Measurements from ENCODE around the gene DCDC2C. TPM values are rescaled to one million over a fixed set of nuclear protein-coding genes. Genes with fewer than 3 reads are reported as not detected.

DCDC2C gene
- total and polyA plus RNA-seq, 2 experiments from 2014 or later, result 0.45 TPM; not detected in 1

DNA sequence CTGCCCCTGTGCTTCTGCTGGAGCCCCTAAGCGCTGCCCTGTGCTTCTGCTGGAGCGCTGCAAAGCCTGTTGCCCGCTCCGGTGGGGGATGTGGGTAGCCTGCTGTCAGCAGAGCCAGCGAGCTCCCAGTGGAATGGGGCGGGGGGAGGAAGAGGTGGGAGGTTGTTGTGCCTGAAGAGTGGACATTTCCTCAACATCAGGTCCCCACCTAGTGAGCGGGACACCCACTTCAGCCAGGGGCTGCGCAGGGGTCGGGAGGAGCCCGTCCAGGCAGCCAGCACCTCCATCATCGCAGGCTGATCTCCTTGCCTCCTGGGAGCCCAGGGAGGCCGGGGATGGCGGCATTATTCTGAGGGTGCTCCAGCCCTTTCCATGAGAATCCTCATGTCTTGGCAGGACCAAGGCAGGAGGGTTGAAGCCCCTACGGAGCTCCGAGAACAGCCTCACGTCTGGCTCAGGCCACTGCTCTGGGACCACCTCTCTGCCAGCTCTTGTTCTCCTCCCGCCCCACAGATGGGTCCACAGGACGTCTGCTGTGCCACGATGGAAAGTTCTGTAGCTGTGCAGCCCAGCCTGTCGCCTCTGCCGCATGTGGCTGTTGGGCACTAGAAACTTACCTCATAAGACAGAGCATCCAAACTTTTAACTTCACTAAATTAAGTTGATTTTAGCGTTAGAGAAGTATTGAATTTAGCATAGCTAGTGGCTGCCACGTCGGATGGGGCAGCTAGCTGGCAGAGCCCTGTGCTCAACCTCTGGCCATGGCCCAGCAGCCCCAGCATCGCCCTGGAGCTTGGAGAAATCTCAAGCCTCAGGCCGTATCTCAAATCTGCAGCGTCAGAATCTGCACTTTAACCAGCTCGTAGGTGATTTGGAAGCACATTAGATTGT, 47.3 kb upstream of the DCDC2C start:
- Histone ChIP-seq H2AFZ (no peak overlapping the region), H3K27ac (ENCODE audit: low read depth) (no peak overlapping the region), H3K4me3 (no peak overlapping the region), H4K20me1 (replicated peaks; ENCODE audit: insufficient read depth) (no peaks in the 10 kb centered on the region), H3K4me1 (ENCODE audit: insufficient read depth) (no peaks in the 10 kb centered on the region; the same call in 1 of the 2 replicates), H3K79me2 (replicated peaks; ENCODE audit: insufficient read depth) (no peaks in the 10 kb centered on the region), H3K36me3 (ENCODE audit: insufficient read depth) (no peaks in the 10 kb centered on the region), H3F3A (replicated peaks; ENCODE audit: low read depth) (0 out of 2 replicates have a peak, but pooled peaks cover 5% of the 10 kb centered on the region), H3K9me2 (ENCODE audit: insufficient read depth) (no peaks in the 10 kb centered on the region), H3K27me3 (ENCODE audit: insufficient read depth) (0 out of 2 replicates have a peak, but pooled peaks cover 4% of the 10 kb centered on the region), H3K4me2 (no peak overlapping the region)
- peaks cover 3% of the 10 kb centered on the region; the same call in 2 of the 3 replicates for H3K9me3 Mint-ChIP-seq
- H3K4me3 Mint-ChIP-seq, result no peak overlapping the region
- H3K27me3 Mint-ChIP-seq (ENCODE audit: insufficient read depth, low read depth, poor library complexity), result peaks cover 9% of the 10 kb centered on the region
- no peaks in the 10 kb centered on the region; the same call in 1 of the 3 replicates for H3K36me3 Mint-ChIP-seq (ENCODE audit: low read depth)
- ATAC-seq (no peak), DNase-seq (ENCODE audit: low spot score) (no peak)
- TF ChIP-seq ZNF114 (CRISPR knock-in tag; IDR thresholded peaks at IDR 0.05) (no peak), ZNF331 (CRISPR knock-in tag; IDR thresholded peaks at IDR 0.05; ENCODE audit: low read depth) (no peak), EZH2phosphoT487 (IDR thresholded peaks at IDR 0.05; ENCODE audit: unreplicated experiment) (no peak), POLR2AphosphoS5 (IDR thresholded peaks at IDR 0.05; ENCODE audit: low read depth) (no peak), CREB1 (CRISPR knock-in tag; IDR thresholded peaks at IDR 0.05; ENCODE audit: low read depth) (no peak), STAT1 (IDR thresholded peaks at IDR 0.05; ENCODE audit: unreplicated experiment) (no peak), EZH2 (IDR thresholded peaks at IDR 0.05; ENCODE audit: low read depth, unreplicated experiment) (no peak), JUNB (IDR thresholded peaks at IDR 0.05; ENCODE audit: unreplicated experiment) (no peak)
- TF ChIP-seq, protein P1, sequence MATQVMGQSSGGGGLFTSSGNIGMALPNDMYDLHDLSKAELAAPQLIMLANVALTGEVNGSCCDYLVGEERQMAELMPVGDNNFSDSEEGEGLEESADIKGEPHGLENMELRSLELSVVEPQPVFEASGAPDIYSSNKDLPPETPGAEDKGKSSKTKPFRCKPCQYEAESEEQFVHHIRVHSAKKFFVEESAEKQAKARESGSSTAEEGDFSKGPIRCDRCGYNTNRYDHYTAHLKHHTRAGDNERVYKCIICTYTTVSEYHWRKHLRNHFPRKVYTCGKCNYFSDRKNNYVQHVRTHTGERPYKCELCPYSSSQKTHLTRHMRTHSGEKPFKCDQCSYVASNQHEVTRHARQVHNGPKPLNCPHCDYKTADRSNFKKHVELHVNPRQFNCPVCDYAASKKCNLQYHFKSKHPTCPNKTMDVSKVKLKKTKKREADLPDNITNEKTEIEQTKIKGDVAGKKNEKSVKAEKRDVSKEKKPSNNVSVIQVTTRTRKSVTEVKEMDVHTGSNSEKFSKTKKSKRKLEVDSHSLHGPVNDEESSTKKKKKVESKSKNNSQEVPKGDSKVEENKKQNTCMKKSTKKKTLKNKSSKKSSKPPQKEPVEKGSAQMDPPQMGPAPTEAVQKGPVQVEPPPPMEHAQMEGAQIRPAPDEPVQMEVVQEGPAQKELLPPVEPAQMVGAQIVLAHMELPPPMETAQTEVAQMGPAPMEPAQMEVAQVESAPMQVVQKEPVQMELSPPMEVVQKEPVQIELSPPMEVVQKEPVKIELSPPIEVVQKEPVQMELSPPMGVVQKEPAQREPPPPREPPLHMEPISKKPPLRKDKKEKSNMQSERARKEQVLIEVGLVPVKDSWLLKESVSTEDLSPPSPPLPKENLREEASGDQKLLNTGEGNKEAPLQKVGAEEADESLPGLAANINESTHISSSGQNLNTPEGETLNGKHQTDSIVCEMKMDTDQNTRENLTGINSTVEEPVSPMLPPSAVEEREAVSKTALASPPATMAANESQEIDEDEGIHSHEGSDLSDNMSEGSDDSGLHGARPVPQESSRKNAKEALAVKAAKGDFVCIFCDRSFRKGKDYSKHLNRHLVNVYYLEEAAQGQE (IDR thresholded peaks at IDR 0.05; ENCODE audit: unreplicated experiment), result no peak
- TF ChIP-seq, protein P2, sequence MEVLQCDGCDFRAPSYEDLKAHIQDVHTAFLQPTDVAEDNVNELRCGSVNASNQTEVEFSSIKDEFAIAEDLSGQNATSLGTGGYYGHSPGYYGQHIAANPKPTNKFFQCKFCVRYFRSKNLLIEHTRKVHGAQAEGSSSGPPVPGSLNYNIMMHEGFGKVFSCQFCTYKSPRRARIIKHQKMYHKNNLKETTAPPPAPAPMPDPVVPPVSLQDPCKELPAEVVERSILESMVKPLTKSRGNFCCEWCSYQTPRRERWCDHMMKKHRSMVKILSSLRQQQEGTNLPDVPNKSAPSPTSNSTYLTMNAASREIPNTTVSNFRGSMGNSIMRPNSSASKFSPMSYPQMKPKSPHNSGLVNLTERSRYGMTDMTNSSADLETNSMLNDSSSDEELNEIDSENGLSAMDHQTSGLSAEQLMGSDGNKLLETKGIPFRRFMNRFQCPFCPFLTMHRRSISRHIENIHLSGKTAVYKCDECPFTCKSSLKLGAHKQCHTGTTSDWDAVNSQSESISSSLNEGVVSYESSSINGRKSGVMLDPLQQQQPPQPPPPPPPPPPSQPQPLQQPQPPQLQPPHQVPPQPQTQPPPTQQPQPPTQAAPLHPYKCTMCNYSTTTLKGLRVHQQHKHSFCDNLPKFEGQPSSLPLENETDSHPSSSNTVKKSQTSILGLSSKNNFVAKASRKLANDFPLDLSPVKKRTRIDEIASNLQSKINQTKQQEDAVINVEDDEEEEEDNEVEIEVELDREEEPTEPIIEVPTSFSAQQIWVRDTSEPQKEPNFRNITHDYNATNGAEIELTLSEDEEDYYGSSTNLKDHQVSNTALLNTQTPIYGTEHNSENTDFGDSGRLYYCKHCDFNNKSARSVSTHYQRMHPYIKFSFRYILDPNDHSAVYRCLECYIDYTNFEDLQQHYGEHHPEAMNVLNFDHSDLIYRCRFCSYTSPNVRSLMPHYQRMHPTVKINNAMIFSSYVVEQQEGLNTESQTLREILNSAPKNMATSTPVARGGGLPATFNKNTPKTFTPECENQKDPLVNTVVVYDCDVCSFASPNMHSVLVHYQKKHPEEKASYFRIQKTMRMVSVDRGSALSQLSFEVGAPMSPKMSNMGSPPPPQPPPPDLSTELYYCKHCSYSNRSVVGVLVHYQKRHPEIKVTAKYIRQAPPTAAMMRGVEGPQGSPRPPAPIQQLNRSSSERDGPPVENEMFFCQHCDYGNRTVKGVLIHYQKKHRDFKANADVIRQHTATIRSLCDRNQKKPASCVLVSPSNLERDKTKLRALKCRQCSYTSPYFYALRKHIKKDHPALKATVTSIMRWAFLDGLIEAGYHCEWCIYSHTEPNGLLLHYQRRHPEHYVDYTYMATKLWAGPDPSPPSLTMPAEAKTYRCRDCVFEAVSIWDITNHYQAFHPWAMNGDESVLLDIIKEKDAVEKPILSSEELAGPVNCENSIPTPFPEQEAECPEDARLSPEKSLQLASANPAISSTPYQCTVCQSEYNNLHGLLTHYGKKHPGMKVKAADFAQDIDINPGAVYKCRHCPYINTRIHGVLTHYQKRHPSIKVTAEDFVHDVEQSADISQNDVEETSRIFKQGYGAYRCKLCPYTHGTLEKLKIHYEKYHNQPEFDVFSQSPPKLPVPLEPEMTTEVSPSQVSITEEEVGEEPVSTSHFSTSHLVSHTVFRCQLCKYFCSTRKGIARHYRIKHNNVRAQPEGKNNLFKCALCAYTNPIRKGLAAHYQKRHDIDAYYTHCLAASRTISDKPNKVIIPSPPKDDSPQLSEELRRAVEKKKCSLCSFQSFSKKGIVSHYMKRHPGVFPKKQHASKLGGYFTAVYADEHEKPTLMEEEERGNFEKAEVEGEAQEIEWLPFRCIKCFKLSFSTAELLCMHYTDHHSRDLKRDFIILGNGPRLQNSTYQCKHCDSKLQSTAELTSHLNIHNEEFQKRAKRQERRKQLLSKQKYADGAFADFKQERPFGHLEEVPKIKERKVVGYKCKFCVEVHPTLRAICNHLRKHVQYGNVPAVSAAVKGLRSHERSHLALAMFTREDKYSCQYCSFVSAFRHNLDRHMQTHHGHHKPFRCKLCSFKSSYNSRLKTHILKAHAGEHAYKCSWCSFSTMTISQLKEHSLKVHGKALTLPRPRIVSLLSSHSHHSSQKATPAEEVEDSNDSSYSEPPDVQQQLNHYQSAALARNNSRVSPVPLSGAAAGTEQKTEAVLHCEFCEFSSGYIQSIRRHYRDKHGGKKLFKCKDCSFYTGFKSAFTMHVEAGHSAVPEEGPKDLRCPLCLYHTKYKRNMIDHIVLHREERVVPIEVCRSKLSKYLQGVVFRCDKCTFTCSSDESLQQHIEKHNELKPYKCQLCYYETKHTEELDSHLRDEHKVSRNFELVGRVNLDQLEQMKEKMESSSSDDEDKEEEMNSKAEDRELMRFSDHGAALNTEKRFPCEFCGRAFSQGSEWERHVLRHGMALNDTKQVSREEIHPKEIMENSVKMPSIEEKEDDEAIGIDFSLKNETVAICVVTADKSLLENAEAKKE (CRISPR knock-in tag; IDR thresholded peaks at IDR 0.05), result no peak
- TF ChIP-seq, protein P3, sequence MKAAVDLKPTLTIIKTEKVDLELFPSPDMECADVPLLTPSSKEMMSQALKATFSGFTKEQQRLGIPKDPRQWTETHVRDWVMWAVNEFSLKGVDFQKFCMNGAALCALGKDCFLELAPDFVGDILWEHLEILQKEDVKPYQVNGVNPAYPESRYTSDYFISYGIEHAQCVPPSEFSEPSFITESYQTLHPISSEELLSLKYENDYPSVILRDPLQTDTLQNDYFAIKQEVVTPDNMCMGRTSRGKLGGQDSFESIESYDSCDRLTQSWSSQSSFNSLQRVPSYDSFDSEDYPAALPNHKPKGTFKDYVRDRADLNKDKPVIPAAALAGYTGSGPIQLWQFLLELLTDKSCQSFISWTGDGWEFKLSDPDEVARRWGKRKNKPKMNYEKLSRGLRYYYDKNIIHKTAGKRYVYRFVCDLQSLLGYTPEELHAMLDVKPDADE (IDR thresholded peaks at IDR 0.05), result no peak
- TF ChIP-seq, protein P4, sequence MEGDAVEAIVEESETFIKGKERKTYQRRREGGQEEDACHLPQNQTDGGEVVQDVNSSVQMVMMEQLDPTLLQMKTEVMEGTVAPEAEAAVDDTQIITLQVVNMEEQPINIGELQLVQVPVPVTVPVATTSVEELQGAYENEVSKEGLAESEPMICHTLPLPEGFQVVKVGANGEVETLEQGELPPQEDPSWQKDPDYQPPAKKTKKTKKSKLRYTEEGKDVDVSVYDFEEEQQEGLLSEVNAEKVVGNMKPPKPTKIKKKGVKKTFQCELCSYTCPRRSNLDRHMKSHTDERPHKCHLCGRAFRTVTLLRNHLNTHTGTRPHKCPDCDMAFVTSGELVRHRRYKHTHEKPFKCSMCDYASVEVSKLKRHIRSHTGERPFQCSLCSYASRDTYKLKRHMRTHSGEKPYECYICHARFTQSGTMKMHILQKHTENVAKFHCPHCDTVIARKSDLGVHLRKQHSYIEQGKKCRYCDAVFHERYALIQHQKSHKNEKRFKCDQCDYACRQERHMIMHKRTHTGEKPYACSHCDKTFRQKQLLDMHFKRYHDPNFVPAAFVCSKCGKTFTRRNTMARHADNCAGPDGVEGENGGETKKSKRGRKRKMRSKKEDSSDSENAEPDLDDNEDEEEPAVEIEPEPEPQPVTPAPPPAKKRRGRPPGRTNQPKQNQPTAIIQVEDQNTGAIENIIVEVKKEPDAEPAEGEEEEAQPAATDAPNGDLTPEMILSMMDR (conservative IDR thresholded peaks at IDR 0.05; ENCODE audit: low read depth in 2 of 2), result no peak
- H3K4me1 Mint-ChIP-seq, result peaks cover 23% of the 10 kb centered on the region
- no peak overlapping the region for H3K27ac Mint-ChIP-seq

Measured in GM23338 (cell line).